Measurements from ENCODE around the gene MIP.

The MIP gene

GRCh38 chr12:56454557-56454956, at the start of gene MIP:
Gene MIP, minus strand, starts transcription at chr12:56454657. Its CDS starts 44 bp downstream, at chr12:56454613.
- TF ChIP-seq CTCF (IDR thresholded peaks at IDR 0.05) = no peak

- no peak for TF ChIP-seq CTCF (IDR thresholded peaks at IDR 0.05)
Observed at GRCh38 chr12:56490360-56490759, 35.9 kb upstream of the MIP start.

GRCh38 chr12:56488041-56488955, 33.8 kb upstream of the MIP start, which contains the start of gene GLS2:
Gene GLS2, minus strand, starts transcription at chr12:56488161. Its CDS starts 43 bp downstream, at chr12:56488118.
- no peak for TF ChIP-seq CTCF (IDR thresholded peaks at IDR 0.05)

GRCh38 chr12:56487448-56488040, 33.1 kb upstream of the MIP start:
- no peak for TF ChIP-seq CTCF (IDR thresholded peaks at IDR 0.05)

- no peak for TF ChIP-seq CTCF (IDR thresholded peaks at IDR 0.05)
Observed at GRCh38 chr12:56486694-56487093, 32.2 kb upstream of the MIP start.

GRCh38 chr12:56484566-56484965, 30.1 kb upstream of the MIP start:
- TF ChIP-seq CTCF (IDR thresholded peaks at IDR 0.05) = no peak

- TF ChIP-seq CTCF (IDR thresholded peaks at IDR 0.05) = no peak
Observed at GRCh38 chr12:56479625-56480024, 25.2 kb upstream of the MIP start.

All from LNCAP (cell line).